Measurements from ENCODE around the gene FXYD2. TPM values are rescaled to one million over a fixed set of nuclear protein-coding genes. Genes with fewer than 3 reads are reported as not detected.

FXYD2 gene
- total RNA-seq, 1 donor: 0.54 TPM

DNA sequence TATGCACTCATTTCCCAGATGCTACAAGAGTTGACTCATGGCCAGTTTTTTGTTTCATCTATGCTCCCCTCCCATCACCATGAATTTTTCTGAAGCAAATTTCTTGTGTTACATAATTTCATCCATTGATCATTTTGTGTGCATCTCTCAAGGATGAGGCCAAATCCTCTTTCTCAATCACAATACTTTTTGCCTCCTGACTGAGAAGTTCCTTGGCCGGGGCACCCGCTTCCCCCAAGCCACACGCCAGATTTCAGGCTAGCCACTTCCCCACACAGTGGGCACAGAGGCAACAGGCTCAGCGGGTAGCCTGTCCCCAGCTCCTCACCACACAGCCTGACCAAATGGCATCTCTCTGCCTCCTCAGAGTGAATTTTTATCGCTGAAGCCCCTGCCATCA lies 17.7 kb downstream of the FXYD2 start:
- no peak for DNase-seq (ENCODE audit: low read depth in 2 of 3, low spot score in 2 of 3)

- DNase-seq (ENCODE audit: low read depth in 2 of 3, low spot score in 2 of 3): no peak
Observed at GRCh38 chr11:117805045-117805444, 19.5 kb downstream of the FXYD2 start.

DNA sequence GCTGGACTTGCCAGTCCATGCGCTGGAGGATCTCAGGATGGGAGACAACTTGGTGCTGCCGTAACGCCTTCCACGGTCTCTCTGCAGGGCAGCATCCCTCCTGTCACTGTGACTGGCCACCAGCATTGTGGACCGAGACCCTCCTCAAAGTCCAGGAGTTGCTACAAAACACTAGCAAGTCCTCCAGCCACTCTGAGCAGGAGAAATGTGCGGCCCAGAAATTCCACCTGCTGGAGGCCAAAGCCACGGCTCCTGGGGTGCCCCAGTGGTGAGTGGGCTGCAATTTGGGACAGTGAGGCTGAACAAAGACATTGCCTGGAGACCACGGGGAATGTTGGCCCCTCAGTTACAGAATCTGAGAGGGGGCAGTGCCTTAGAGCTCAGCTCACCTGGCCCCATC lies 20.6 kb downstream of the FXYD2 start:
- DNase-seq (ENCODE audit: low read depth in 2 of 3, low spot score in 2 of 3): no peak

DNA sequence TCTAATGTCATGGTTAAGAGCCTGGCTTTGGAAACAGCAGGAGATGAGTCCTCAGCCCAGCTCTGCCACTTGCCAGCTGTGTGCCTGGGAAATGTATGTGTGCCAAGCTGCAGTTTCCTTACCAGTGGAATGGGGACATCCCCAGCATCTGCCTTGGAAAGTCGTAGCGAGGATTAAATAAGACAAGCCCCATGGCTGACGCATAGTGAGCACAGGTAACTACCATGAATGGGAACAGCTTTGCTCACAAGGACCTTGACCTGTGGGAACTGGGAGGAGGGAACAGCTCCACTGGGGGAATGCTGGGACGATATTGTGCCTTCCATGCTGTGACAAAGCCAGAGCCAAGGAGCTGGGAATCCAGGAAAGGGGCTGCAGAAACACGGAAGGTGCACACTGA lies 24.9 kb downstream of the FXYD2 start:
- DNase-seq (ENCODE audit: low read depth in 2 of 3, low spot score in 2 of 3): no peak

GRCh38 chr11:117796872-117797529 lies 27.5 kb downstream of the FXYD2 start, which contains the start of gene DSCAML1:
Gene DSCAML1 (minus strand): TSS chr11:117797216. CDS start chr11:117797079, 137 bp downstream.
- DNase-seq (ENCODE audit: low read depth in 2 of 3, low spot score in 2 of 3): no peak

DNA sequence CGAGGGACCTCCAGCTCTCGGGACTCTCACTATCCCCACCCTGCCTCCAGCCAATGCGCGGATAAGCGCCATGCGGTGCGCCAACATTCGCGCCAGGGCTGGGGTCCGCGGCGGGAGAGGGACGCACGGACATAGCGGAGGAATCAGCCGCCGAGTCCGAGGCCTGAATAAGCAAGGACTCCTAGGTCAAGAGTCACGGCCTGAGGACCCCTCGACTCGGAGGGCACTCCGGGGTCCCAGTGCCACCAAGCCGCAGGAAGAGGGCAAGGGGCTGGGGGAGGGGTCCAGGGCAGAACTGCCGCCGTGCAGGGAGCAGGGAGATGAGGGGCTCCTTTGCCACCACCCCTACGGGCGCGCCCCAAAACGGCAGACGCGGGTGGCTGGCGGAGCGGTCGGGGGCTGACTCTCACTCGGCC lies 28.1 kb downstream of the FXYD2 start:
- DNase-seq (ENCODE audit: low read depth in 2 of 3, low spot score in 2 of 3): no peak

DNA sequence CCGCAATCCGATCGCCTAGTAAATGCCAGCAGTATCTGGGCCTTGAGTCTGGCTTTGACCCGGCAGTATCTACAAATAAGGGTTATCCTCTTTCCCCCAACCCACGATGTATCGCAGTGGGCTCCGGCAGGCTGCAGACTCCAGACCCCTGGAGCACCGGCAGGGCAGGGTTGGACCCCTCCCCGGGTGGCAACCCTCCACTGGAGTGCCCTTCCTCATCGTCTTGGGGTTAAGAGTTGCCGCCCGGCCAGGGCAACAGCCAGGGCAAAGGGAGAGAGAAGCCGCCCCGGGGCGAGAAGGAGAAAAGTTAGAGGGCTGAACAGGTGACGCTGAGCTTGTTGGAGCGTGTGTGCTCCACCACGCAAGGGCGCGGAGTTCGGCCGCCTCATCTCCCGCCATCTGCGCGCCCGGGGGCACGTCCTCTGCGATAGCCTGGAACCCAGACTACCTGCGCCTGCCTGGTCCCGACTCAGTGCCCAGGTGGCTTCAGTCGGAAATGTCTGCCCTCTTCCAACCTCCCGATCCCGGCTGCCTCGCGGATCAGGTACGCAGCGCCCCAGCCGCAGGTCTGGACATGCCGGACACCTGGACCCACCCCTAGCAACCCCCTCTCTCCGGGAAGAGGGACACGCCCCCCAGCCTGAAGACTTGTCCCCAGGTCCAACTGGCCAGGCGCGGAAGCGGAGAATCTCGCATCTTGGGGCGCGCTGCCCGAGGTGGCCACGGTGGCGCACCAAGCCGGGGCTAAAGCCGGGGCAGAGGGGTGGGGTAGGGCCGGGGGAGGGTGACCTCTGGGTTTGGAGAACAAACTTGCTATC lies 28.7 kb downstream of the FXYD2 start:
- DNase-seq (ENCODE audit: low read depth in 2 of 3, low spot score in 2 of 3): no peak

DNA sequence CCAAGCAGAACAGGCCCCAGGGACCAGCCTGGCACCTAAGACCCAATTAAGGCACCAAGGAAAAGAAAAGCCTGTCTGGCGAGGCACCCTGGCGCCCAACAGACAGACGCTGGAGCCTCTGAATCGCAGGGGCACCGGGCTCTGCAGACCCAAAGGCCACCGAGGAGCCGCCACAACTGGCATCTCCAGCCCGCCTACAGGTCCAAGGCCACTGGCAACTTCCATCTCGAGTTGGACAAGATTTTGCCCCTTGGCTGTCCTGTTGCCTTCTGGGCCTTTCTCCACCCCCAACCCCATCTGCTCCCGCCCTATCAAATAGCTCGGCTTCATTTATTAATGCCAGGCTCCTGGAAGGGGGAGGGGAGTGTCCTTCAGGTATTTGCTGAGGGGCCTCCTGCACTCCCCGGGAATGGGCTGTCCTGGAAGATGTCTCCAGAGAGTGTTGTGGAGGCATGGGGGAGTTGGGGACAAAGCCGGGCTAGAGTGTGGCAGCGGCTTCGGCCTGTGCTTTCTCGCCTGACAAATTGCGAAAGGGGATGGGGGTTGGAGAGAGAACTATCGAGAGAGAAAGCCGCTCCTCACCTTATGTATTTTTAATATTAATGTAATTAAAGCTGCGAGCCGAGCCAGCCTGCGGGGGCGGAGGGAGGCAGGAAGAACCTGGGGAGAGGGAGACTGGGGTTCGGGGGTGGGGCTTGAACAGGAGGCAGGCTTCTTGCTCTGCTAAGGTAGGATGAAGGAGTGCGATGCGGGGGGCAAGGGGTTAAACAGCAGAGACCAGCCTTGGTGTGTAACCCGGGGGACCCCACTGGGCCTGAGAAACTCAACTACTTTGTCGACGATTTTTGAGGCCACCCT lies 29.5 kb downstream of the FXYD2 start:
- no peak for DNase-seq (ENCODE audit: low read depth in 2 of 3, low spot score in 2 of 3)

GRCh38 chr11:117794135-117794534 lies 30.4 kb downstream of the FXYD2 start:
- DNase-seq (ENCODE audit: low read depth in 2 of 3, low spot score in 2 of 3): no peak

GRCh38 chr11:117793583-117793982 lies 31.0 kb downstream of the FXYD2 start:
- DNase-seq (ENCODE audit: low read depth in 2 of 3, low spot score in 2 of 3): no peak

GRCh38 chr11:117792992-117793391 lies 31.6 kb downstream of the FXYD2 start:
- DNase-seq (ENCODE audit: low read depth in 2 of 3, low spot score in 2 of 3): no peak

- no peak for DNase-seq (ENCODE audit: low read depth in 2 of 3, low spot score in 2 of 3)
Observed at GRCh38 chr11:117792241-117792640, 32.3 kb downstream of the FXYD2 start.

DNA sequence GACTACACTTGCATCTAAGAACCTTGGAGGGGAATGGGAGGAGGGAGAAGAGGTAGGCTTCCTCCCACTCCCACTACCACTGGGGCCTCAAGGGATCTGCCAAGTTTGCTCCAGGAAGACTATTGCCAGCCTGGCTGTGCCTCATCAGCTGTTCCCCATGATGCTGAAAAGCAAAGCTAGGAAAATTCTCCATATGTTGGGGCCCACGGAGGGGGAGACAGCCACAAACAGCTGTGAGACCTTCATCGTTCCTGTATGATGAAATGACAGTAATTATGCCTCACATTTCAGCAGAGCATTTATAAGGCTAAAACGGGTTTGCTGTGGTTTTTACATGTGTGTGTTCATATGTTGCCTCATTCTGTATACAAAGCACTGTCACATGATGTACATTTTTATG lies 34.3 kb downstream of the FXYD2 start:
- DNase-seq (ENCODE audit: low read depth in 2 of 3, low spot score in 2 of 3): no peak

DNA sequence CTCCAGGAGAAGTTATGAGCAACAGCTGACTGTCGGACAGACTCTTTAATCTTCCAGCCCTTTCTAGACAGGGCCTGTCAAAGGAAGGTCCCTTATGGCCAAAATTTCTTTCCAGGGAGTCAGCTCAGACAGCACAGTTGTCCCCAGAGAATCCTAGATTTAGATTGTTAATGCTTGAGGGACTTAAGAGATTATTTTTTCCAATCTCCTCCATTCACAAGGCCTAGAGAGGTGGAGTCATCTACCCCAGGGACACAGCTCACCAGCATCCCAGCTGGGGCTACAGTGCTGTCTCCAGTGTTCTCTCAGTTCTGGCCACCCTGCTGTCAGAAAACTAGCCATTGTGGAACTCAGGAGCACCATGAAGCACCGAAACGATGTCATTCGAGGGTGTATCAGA lies 35.3 kb downstream of the FXYD2 start:
- DNase-seq (ENCODE audit: low read depth in 2 of 3, low spot score in 2 of 3): no peak

DNA sequence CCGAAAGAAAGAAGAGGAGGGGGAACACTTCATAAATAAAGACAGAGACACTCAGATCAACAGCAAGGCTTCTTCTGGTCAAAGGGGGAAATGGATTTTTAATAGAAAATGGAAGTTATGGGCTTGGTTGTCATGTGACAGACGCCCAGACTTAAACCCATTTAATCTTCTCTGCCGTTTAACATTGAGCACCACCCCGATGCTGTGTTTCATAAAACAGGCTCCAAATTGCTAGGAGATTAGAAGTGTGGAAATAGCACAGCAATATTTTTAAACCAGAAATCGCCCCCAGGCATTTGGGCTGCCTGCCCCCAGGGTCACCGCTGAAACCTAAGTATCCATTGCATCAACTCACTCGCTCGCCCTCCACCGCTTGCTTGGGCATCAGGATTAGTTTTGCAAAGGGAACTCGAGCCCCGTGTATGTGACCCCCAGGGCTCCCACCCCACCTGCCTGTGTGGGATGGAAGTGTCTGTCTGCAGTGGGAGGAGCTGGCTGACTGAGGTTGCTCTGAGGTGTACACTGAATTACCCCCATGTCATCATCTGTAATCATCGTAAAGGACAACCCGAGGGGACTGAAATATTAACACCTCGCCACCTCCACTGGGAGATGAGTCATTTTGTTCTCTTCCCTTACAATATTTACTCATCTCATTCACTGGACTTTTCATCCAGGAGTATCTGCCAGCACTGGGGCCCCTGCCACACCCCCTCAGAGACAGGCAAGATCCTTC lies 38.2 kb downstream of the FXYD2 start:
- DNase-seq (ENCODE audit: low read depth in 2 of 3, low spot score in 2 of 3): no peak

DNA sequence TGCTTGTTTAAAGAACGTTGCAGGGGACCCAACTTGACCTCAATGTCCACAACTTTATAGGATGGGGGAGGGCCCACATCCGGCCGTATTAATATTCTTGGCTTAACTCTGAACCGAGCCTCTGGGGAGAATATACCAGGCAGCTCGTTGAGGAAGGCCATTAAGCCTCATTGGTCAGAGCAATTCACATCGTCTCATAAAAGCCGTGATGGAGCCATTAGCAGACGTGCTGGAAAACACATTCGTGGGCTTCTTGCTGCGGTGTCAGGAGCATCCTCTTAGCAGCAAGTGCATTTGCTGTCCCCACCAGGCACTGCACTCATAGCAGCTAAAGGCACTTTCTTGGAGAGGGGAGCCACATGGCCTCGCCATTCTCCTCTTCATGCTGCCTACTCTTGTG lies 42.4 kb downstream of the FXYD2 start:
- no peak for DNase-seq (ENCODE audit: low read depth in 2 of 3, low spot score in 2 of 3)

GRCh38 chr11:117781627-117782026 lies 42.9 kb downstream of the FXYD2 start:
- DNase-seq (ENCODE audit: low read depth in 2 of 3, low spot score in 2 of 3): no peak

GRCh38 chr11:117780456-117780855 lies 44.1 kb downstream of the FXYD2 start:
- no peak for DNase-seq (ENCODE audit: low read depth in 2 of 3, low spot score in 2 of 3)

GRCh38 chr11:117774553-117774952 lies 50.0 kb downstream of the FXYD2 start:
- DNase-seq (ENCODE audit: low read depth in 2 of 3, low spot score in 2 of 3): no peak

DNA sequence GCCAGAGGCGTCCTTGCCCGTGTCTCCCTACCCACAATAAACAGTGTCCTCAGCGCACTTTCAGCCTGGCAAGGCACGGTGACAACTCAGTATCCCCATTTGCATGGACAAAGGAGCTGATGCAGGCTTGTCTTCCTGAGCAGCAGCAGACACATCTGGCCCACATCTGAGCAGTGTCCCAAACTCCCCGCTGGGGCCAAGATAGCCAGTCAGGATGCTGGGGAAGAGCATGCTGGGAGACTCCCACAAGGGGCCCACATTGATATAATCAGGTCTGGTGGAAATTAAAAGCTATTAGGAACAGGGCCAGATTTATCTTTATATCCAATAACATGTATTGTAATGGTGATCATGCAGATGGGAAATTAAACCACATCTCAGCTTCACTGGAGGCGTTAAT lies 52.2 kb downstream of the FXYD2 start:
- no peak for DNase-seq (ENCODE audit: low read depth in 2 of 3, low spot score in 2 of 3)

- no peak for DNase-seq (ENCODE audit: low read depth in 2 of 3, low spot score in 2 of 3)
Observed at GRCh38 chr11:117771841-117772240, 52.7 kb downstream of the FXYD2 start.

Measured in hematopoietic multipotent progenitor cell (in vitro differentiated cells).